Caco-2 (cell line): ENCODE results near the gene MYBPC3. TPM values are rescaled to one million over a fixed set of nuclear protein-coding genes. Genes with fewer than 3 reads are reported as not detected.

ENCODE experiments used
- BruUV-seq: library from RNA; stranded (reverse); fragments of 400-500 nt; replicated peaks from 2 replicates; lab custom pipeline; 2021; lab: Mats Ljungman, UMichigan
- CTCF ChIA-PET: fragments of 300-600 bp; sonication (Branson Sonifier 250); formaldehyde crosslinking; loops from one replicate; lab custom pipeline; 2022; ENCODE audit warnings: antibody characterized with exemption; lab: Charles Lee
- POLR2A ChIA-PET: fragments of 300-600 bp; sonication (Branson Sonifier 250); formaldehyde crosslinking; loops from one replicate; lab custom pipeline; 2022; ENCODE audit warnings: antibody characterized with exemption; lab: Charles Lee
- DNase-seq, 2 experiments: peaks; one replicate each; pipeline versions ENCODE4 v3.0.0 to v3.0.0-alpha.2; 2020 to 2022
- H3K27me3 ChIP-seq: replicated peaks from 2 replicates; pipeline ENCODE4 v1.6.0; 2011; ENCODE audit warnings: low read length; ENCODE audit not compliant: control insufficient read depth, insufficient read depth
- H3K36me3 ChIP-seq: 2 replicates; pipeline ENCODE4 v1.5.1; 2011; ENCODE audit warnings: low read length; ENCODE audit not compliant: control insufficient read depth, insufficient read depth
- H3K4me1 ChIP-seq: fragments of 250-450 bp; sonication (Bioruptor Pico); 2 replicates; pipeline ENCODE4 v1.5.1; 2020; ENCODE audit warnings: mild to moderate bottlenecking
- H3K4me3 ChIP-seq: 2 replicates; pipeline ENCODE4 v1.5.1; 2011; ENCODE audit warnings: low read depth, mild to moderate bottlenecking, control low read depth, low read length
- H3K9me3 ChIP-seq: fragments of 250-450 bp; sonication (Bioruptor Pico); 2 replicates; pipeline ENCODE4 v1.5.1; 2020; ENCODE audit warnings: mild to moderate bottlenecking, moderate library complexity
- H3K27ac Mint-ChIP-seq: one replicate; pipeline ENCODE4 v1.8.0; 2022; ENCODE audit warnings: mixed read lengths; ENCODE audit not compliant: unreplicated experiment
- H3K27me3 Mint-ChIP-seq: one replicate; pipeline ENCODE4 v1.8.0; 2022; ENCODE audit warnings: mixed read lengths; ENCODE audit not compliant: insufficient read depth, unreplicated experiment
- H3K36me3 Mint-ChIP-seq: one replicate; pipeline ENCODE4 v1.8.0; 2022; ENCODE audit warnings: mild to moderate bottlenecking, mixed read lengths; ENCODE audit not compliant: insufficient read depth, unreplicated experiment
- H3K4me1 Mint-ChIP-seq: one replicate; pipeline ENCODE4 v1.8.0; 2022; ENCODE audit warnings: low read depth, mixed read lengths; ENCODE audit not compliant: unreplicated experiment
- H3K4me3 Mint-ChIP-seq: one replicate; pipeline ENCODE4 v1.8.0; 2022; ENCODE audit warnings: mild to moderate bottlenecking, moderate library complexity, mixed read lengths; ENCODE audit not compliant: unreplicated experiment
- H3K9me3 Mint-ChIP-seq: one replicate; pipeline ENCODE4 v1.8.0; 2022; ENCODE audit warnings: mixed read lengths; ENCODE audit not compliant: unreplicated experiment
- CTCF ChIP-seq, 2 experiments: fragments of 200-600 bp in 1 of 2; IDR thresholded peaks; 1 replicate in 1 of 2; 2 replicates in 1 of 2; pipeline versions ENCODE4 v1.5.1 to v1.8.0; 2011 to 2022; ENCODE audit warnings: antibody characterized with exemption in 1 of 2, control low read depth in 1 of 2, inconsistent platforms in 1 of 2, low read depth in 1 of 2, low read length in 1 of 2, mild to moderate bottlenecking in 1 of 2, moderate library complexity in 1 of 2; ENCODE audit not compliant: insufficient read depth in 1 of 2, severe bottlenecking in 1 of 2, unreplicated experiment in 1 of 2
- intact Hi-C: fragments of 100-400 bp; cut with micrococcal nuclease; formaldehyde crosslinking; loops from one replicate; pipeline ENCODE4 v1.10.0; 2022; ENCODE audit not compliant: unreplicated experiment
- total RNA-seq: library from RNA; stranded (reverse); gene quantifications from 2 replicates; pipeline ENCODE4 v1.2.3, GENCODE V29; 2022

The MYBPC3 gene
- total RNA-seq, 1 experiment from 2014 or later: not detected

- Histone ChIP-seq H3K4me1 (no peaks in the 10 kb centered on the region), H3K36me3 (no peaks in the 10 kb centered on the region), H3K9me3 (no peaks in the 10 kb centered on the region), H3K27me3 (no peaks in the 10 kb centered on the region), H3K4me3 (no peak overlapping the region)
- Mint-ChIP-seq H3K4me1 (peaks cover 5% of the 10 kb centered on the region), H3K27me3 (no peaks in the 10 kb centered on the region), H3K4me3 (no peak overlapping the region), H3K9me3 (no peaks in the 10 kb centered on the region), H3K27ac (no peak overlapping the region), H3K36me3 (no peaks in the 10 kb centered on the region)
- TF ChIP-seq CTCF (IDR thresholded peaks at IDR 0.05; ENCODE audit: insufficient read depth in 1 of 2, low read depth in 1 of 2, low read length in 1 of 2, severe bottlenecking in 1 of 2, unreplicated experiment in 1 of 2): no peak
- intact Hi-C loops: no loop called here
- BruUV-seq: no TSS peak
- POLR2A ChIA-PET: no interaction called here
- DNase-seq: no peak
- CTCF ChIA-PET: no interaction called here
Observed at GRCh38 chr11:47345890-47346563, 6.5 kb downstream of the MYBPC3 start.

- H3K4me1 Mint-ChIP-seq: peaks cover 15% of the 10 kb centered on the region
- ChIA-PET CTCF (no interaction called here), POLR2A (no interaction called here)
- no peak overlapping the region for H3K4me3 Mint-ChIP-seq
- H3K36me3 Mint-ChIP-seq: no peaks in the 10 kb centered on the region
- Histone ChIP-seq H3K36me3 (no peaks in the 10 kb centered on the region), H3K9me3 (no peaks in the 10 kb centered on the region), H3K4me1 (peaks cover 6% of the 10 kb centered on the region; the same call in 1 of the 2 replicates), H3K27me3 (no peaks in the 10 kb centered on the region), H3K4me3 (no peak overlapping the region)
- no peak overlapping the region for H3K27ac Mint-ChIP-seq
- no TSS peak for BruUV-seq
- H3K9me3 Mint-ChIP-seq: no peaks in the 10 kb centered on the region
- no peak for DNase-seq
- intact Hi-C loops: no loop called here
- no peaks in the 10 kb centered on the region for H3K27me3 Mint-ChIP-seq
- TF ChIP-seq CTCF (IDR thresholded peaks at IDR 0.05; ENCODE audit: insufficient read depth in 1 of 2, low read depth in 1 of 2, low read length in 1 of 2, severe bottlenecking in 1 of 2, unreplicated experiment in 1 of 2): no peak
Observed at GRCh38 chr11:47342854-47343253, 9.6 kb downstream of the MYBPC3 start.

- H3K27ac Mint-ChIP-seq: no peak overlapping the region
- intact Hi-C loops: no loop called here
- H3K27me3 ChIP-seq: no peaks in the 10 kb centered on the region
- peaks cover 6% of the 10 kb centered on the region; the same call in 1 of the 2 replicates for H3K4me1 ChIP-seq
- no peak overlapping the region for H3K4me3 Mint-ChIP-seq
- peaks cover 15% of the 10 kb centered on the region for H3K4me1 Mint-ChIP-seq
- H3K9me3 Mint-ChIP-seq: no peaks in the 10 kb centered on the region
- no TSS peak for BruUV-seq
- ChIA-PET POLR2A (no interaction called here), CTCF (interaction anchor here (0.6 kb wide), 1 partner anchor 157 kb away, joined by 7 read pairs; no protein-coding TSS in a partner anchor)
- no peaks in the 10 kb centered on the region for H3K9me3 ChIP-seq
- no peaks in the 10 kb centered on the region for H3K27me3 Mint-ChIP-seq
- H3K4me3 ChIP-seq: no peak overlapping the region
- no peaks in the 10 kb centered on the region for H3K36me3 Mint-ChIP-seq
- DNase-seq: no peak
- H3K36me3 ChIP-seq: no peaks in the 10 kb centered on the region
- no peak for TF ChIP-seq CTCF (IDR thresholded peaks at IDR 0.05; ENCODE audit: insufficient read depth in 1 of 2, low read depth in 1 of 2, low read length in 1 of 2, severe bottlenecking in 1 of 2, unreplicated experiment in 1 of 2)
Observed at GRCh38 chr11:47342036-47342803, 10.3 kb downstream of the MYBPC3 start.
